CD4-positive, CD25-positive, alpha-beta regulatory T cell (primary cell): Measurements from ENCODE around the gene SERPINI1. TPM values are rescaled to one million over a fixed set of nuclear protein-coding genes. Genes with fewer than 3 reads are reported as not detected.

ENCODE experiments used
- ATAC-seq, 2 donors: fragments of 150-1000 bp; cut with Tn5 transposase; one replicate each; pipeline ENCODE4 v1.10.0; 2021; ENCODE audit warnings: low read depth in 2 of 2, moderate number of reproducible peaks in 2 of 2, moderate library complexity in 1 of 2
- DNase-seq, 3 donors: peaks; one replicate each; pipeline versions ENCODE4 v3.0.0 to v3.0.0-alpha.2; 2012 to 2022; ENCODE audit warnings: mixed read lengths in 1 of 3
- H3K27ac ChIP-seq: one replicate; pipeline ENCODE4 v1.7.0; 2013; ENCODE audit warnings: mild to moderate bottlenecking, low read length; ENCODE audit not compliant: insufficient read depth, poor library complexity, severe bottlenecking
- H3K27me3 ChIP-seq: one replicate; pipeline ENCODE4 v1.7.0; 2013; ENCODE audit warnings: low read length; ENCODE audit not compliant: control insufficient read depth, insufficient read depth
- H3K36me3 ChIP-seq: one replicate; pipeline ENCODE4 v1.7.0; 2013; ENCODE audit warnings: mild to moderate bottlenecking, low read length, moderate library complexity; ENCODE audit not compliant: control insufficient read depth, insufficient read depth
- H3K4me1 ChIP-seq: 2 replicates; pipeline ENCODE4 v1.7.0; 2013; ENCODE audit warnings: mild to moderate bottlenecking, low read length; ENCODE audit not compliant: insufficient read depth, control insufficient read depth, poor library complexity, severe bottlenecking
- H3K4me3 ChIP-seq: one replicate; pipeline ENCODE4 v1.7.0; 2013; ENCODE audit warnings: low read depth, mild to moderate bottlenecking, low read length, moderate library complexity
- H3K9me3 ChIP-seq, 2 experiments: 1 replicate in 1 of 2; 2 replicates in 1 of 2; pipeline ENCODE4 v1.7.0; 2013; ENCODE audit warnings: low read length in 2 of 2, mild to moderate bottlenecking in 1 of 2, moderate library complexity in 1 of 2; ENCODE audit not compliant: control insufficient read depth in 2 of 2
- H3K27ac Mint-ChIP-seq, 3 donors: one replicate each; pipeline ENCODE4 v1.8.0; 2020 to 2022; ENCODE audit warnings: mild to moderate bottlenecking in 3 of 3, mixed read lengths in 3 of 3, moderate library complexity in 2 of 3
- H3K27me3 Mint-ChIP-seq: one replicate; pipeline ENCODE4 v1.8.0; 2022; ENCODE audit warnings: mild to moderate bottlenecking, mixed read lengths
- H3K36me3 Mint-ChIP-seq: one replicate; pipeline ENCODE4 v1.8.0; 2020; ENCODE audit warnings: mixed read lengths
- H3K4me1 Mint-ChIP-seq, 4 donors: one replicate each; pipeline ENCODE4 v1.8.0; 2020 to 2022; ENCODE audit warnings: mixed read lengths in 4 of 4, mild to moderate bottlenecking in 1 of 4
- H3K4me3 Mint-ChIP-seq, 4 donors: one replicate each; pipeline ENCODE4 v1.8.0; 2020 to 2022; ENCODE audit warnings: mild to moderate bottlenecking in 4 of 4, mixed read lengths in 4 of 4, moderate library complexity in 3 of 4
- H3K9me3 Mint-ChIP-seq, 7 donors: one replicate each; pipeline ENCODE4 v1.8.0; 2020 to 2022; ENCODE audit warnings: mixed read lengths in 7 of 7, mild to moderate bottlenecking in 3 of 7, moderate library complexity in 2 of 7
- polyA plus RNA-seq, 4 donors: library from polyadenylated mRNA; unstranded; fragments of 300-500 nt; fragmentation: Illumina TruSeq; gene quantifications; one replicate each; pipeline ENCODE4 v1.2.3, GENCODE V29; 2021
- total RNA-seq: library from RNA; stranded (reverse); gene quantifications from one replicate; pipeline ENCODE4 v1.2.3, GENCODE V29; 2022

Gene SERPINI1
- total and polyA plus RNA-seq, 5 donors from 2014 or later = 2.4 to 17.8 (median 13.2) TPM

DNA sequence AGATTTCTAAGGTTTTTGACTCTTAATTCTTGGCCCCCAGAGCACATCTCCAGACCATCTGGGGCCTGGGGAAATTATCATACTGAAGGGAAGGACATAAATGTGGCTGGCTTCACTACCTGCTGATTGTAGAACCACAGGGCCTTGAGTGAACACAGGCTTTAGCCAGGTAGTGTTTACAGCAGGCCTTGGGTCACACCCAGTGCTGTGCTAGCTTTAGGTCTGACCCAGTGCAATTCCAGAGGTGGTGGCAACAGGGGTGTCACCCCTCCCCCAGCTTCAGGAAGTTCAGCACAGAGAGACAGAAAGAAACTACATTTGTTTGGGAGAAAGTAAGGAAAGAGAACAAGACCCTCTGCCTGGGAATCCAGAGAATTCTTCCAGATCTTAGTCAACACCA is 25.0 kb upstream of the SERPINI1 start:
- H3K36me3 Mint-ChIP-seq = peaks cover 64% of the 10 kb centered on the region
- H3K4me3 Mint-ChIP-seq = no peak overlapping the region
- H3K36me3 ChIP-seq = peaks cover 46% of the 10 kb centered on the region
- H3K27me3 ChIP-seq = no peaks in the 10 kb centered on the region
- no peak overlapping the region for H3K27ac Mint-ChIP-seq
- no peaks in the 10 kb centered on the region for H3K27me3 Mint-ChIP-seq
- DNase-seq (no peak), ATAC-seq (no peak)
- peaks cover 58 to 86% (median 69%) of the 10 kb centered on the region in 4 donors for H3K4me1 Mint-ChIP-seq
- H3K9me3 ChIP-seq = no peaks in the 10 kb centered on the region
- no peaks in the 10 kb centered on the region for H3K4me1 ChIP-seq
- H3K4me3 ChIP-seq = no peak overlapping the region
- no peak overlapping the region for H3K27ac ChIP-seq
- H3K9me3 Mint-ChIP-seq = no peaks in the 10 kb centered on the region

- H3K9me3 ChIP-seq = no peaks in the 10 kb centered on the region
- H3K36me3 Mint-ChIP-seq = peaks cover 67% of the 10 kb centered on the region
- H3K27ac ChIP-seq = no peak overlapping the region
- H3K4me1 ChIP-seq = no peaks in the 10 kb centered on the region
- H3K36me3 ChIP-seq = peaks cover 44% of the 10 kb centered on the region
- H3K4me3 Mint-ChIP-seq = no peak overlapping the region
- no peaks in the 10 kb centered on the region for H3K27me3 Mint-ChIP-seq
- peaks cover 58 to 85% (median 68%) of the 10 kb centered on the region in 4 donors for H3K4me1 Mint-ChIP-seq
- H3K9me3 Mint-ChIP-seq = no peaks in the 10 kb centered on the region
- no peak overlapping the region for H3K27ac Mint-ChIP-seq
- ATAC-seq (no peak), DNase-seq (no peak)
- H3K4me3 ChIP-seq = no peak overlapping the region
- no peaks in the 10 kb centered on the region for H3K27me3 ChIP-seq
These were observed 24.1 kb upstream of the SERPINI1 start for GRCh38 chr3:167711439-167711838.

DNA sequence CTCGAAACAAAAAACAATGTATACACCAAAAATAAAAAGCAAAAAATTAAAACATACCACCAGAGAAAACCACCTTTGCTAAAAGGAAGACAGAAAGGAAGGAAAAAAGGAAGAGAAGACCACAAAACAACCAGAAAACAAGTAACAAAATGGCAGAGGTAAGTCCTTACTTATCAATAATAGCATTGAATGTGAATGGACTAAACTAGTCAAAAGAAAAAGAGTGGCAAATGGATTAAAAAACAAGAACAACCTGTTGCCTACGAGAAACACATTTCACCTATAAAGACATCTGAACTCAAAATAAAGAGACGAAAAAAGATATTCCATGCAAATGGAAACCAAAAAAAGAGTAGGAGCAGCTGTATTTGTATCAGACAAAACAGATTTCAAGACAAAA is 23.1 kb upstream of the SERPINI1 start:
- Mint-ChIP-seq H3K36me3 (peaks cover 68% of the 10 kb centered on the region), H3K27me3 (no peaks in the 10 kb centered on the region), H3K4me1 (peaks cover 52 to 80% (median 64%) of the 10 kb centered on the region in 4 donors), H3K27ac (peak overlapping the region in 1 of 3 donors; percentile 95), H3K9me3 (no peaks in the 10 kb centered on the region), H3K4me3 (no peak overlapping the region)
- H3K4me3 ChIP-seq = no peak overlapping the region
- H3K36me3 ChIP-seq = peaks cover 42% of the 10 kb centered on the region
- DNase-seq (no peak), ATAC-seq (no peak)
- no peaks in the 10 kb centered on the region for H3K27me3 ChIP-seq
- no peaks in the 10 kb centered on the region for H3K4me1 ChIP-seq
- H3K27ac ChIP-seq = no peak overlapping the region
- H3K9me3 ChIP-seq = no peaks in the 10 kb centered on the region

DNA sequence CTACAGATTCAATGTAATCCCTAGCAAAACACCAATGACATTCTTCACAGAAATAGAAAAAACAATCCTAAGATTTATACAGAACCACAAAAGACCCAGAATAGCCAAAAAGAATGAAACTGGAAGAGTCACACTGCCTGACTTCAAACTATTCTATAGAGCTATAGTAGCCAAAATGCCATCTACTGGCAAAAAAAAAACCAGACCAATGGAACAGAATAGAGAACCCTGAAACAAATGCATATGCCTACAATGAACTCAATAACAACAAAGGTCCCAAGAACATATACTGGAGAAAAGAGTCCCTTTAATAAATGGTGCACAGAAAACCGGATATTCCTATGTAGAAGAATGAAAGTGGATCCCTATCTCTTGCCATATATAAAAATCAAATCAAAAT is 20.6 kb upstream of the SERPINI1 start:
- DNase-seq (no peak), ATAC-seq (no peak)
- Mint-ChIP-seq H3K4me3 (peak overlapping the region in 1 of 4 donors; percentile 0), H3K27ac (peak overlapping the region; percentile 2 to 45 (median 19)), H3K4me1 (peaks cover 53 to 77% (median 63%) of the 10 kb centered on the region in 4 donors), H3K9me3 (no peaks in the 10 kb centered on the region), H3K27me3 (no peaks in the 10 kb centered on the region), H3K36me3 (peaks cover 74% of the 10 kb centered on the region)
- Histone ChIP-seq H3K36me3 (peaks cover 49% of the 10 kb centered on the region), H3K27me3 (no peaks in the 10 kb centered on the region), H3K4me3 (no peak overlapping the region), H3K4me1 (no peaks in the 10 kb centered on the region), H3K9me3 (no peaks in the 10 kb centered on the region), H3K27ac (no peak overlapping the region)

DNA sequence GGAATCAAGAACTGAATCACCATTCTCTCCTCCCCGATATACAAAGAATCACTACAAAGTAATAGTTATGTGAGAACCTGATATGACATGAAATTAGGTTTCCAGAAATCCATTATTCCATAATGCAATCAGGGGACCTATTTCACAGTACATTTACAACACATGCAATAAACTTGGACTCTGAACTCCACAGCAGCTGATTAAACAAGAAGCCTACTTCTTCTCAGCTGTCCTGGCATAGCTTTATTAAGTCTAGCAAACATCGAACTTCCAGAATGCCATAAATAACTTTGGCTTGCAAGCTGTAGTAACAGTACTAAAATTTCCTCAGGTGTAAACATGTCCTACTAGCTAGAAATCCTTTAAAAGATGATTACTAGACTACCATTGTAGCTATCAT is 18.6 kb upstream of the SERPINI1 start:
- ATAC-seq = no peak
- H3K27me3 Mint-ChIP-seq = no peaks in the 10 kb centered on the region
- Histone ChIP-seq H3K27me3 (no peaks in the 10 kb centered on the region), H3K27ac (no peak overlapping the region), H3K36me3 (peaks cover 43% of the 10 kb centered on the region), H3K4me3 (no peak overlapping the region), H3K4me1 (peaks cover 9% of the 10 kb centered on the region), H3K9me3 (no peaks in the 10 kb centered on the region)
- H3K9me3 Mint-ChIP-seq = no peaks in the 10 kb centered on the region
- no peak overlapping the region for H3K4me3 Mint-ChIP-seq
- no peak overlapping the region for H3K27ac Mint-ChIP-seq
- H3K36me3 Mint-ChIP-seq = peaks cover 72% of the 10 kb centered on the region
- peaks cover 56 to 75% (median 68%) of the 10 kb centered on the region in 4 donors for H3K4me1 Mint-ChIP-seq
- no peak for DNase-seq

DNA sequence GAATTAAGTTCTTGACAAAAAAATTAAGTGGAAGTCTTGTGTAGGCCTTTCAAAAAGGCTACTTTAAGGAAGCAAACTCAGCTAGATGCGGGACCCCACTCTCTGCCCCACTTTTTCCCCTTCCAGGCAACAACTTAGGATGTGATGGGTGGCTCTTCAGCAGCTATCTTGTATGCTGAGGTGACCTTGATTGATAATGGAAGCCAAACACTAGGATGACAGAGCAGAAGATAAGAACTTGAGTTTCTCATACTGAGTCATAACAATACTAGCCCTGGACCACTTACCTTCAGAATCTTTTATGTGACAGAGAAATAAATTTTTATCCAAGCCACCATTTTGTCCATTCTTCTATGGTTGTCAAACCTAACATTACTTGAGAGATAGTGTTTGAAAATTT is 16.9 kb upstream of the SERPINI1 start:
- H3K36me3 Mint-ChIP-seq = peaks cover 64% of the 10 kb centered on the region
- Histone ChIP-seq H3K27me3 (no peaks in the 10 kb centered on the region), H3K4me1 (peaks cover 9% of the 10 kb centered on the region), H3K36me3 (peaks cover 38% of the 10 kb centered on the region), H3K27ac (no peak overlapping the region), H3K9me3 (no peaks in the 10 kb centered on the region), H3K4me3 (no peak overlapping the region)
- no peak overlapping the region for H3K4me3 Mint-ChIP-seq
- H3K27me3 Mint-ChIP-seq = no peaks in the 10 kb centered on the region
- H3K4me1 Mint-ChIP-seq = peaks cover 56 to 73% (median 64%) of the 10 kb centered on the region in 4 donors
- no peak overlapping the region for H3K27ac Mint-ChIP-seq
- no peaks in the 10 kb centered on the region for H3K9me3 Mint-ChIP-seq
- no peak for ATAC-seq
- DNase-seq = no peak

DNA sequence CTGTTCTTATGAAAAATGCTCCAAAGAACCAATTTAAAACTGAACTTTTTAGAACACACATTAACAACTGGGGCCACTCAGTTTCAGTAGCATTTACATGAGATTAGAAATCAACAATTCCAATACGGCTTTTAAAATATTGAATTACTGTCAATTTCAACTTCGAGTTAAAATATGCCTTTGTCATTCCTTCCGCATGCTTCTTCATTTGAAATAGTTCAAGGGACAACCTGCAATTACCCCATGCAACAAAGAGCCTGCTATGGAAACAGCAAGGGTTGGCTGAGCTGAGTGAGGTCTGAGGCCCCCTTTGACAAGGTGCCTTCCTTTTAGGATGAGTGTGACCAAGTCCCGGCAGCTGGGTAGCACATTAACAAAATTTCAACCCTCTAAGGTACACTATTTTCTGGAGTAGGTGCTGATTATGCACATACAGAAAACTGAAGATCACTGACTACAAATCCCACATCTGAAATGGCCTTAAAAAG is 12.5 kb upstream of the SERPINI1 start:
- peaks cover 58 to 73% (median 68%) of the 10 kb centered on the region in 4 donors for H3K4me1 Mint-ChIP-seq
- H3K27ac ChIP-seq = no peak overlapping the region
- peaks cover 34% of the 10 kb centered on the region for H3K4me1 ChIP-seq
- H3K36me3 ChIP-seq = peaks cover 32% of the 10 kb centered on the region
- no peaks in the 10 kb centered on the region for H3K9me3 Mint-ChIP-seq
- peak overlapping the region in 1 of 3 donors; percentile 77 for H3K27ac Mint-ChIP-seq
- no peak overlapping the region for H3K4me3 ChIP-seq
- no peak for DNase-seq
- no peaks in the 10 kb centered on the region for H3K9me3 ChIP-seq
- peak overlapping the region in 1 of 4 donors; percentile 21 for H3K4me3 Mint-ChIP-seq
- no peaks in the 10 kb centered on the region for H3K27me3 Mint-ChIP-seq
- peaks cover 39% of the 10 kb centered on the region for H3K36me3 Mint-ChIP-seq
- H3K27me3 ChIP-seq = no peaks in the 10 kb centered on the region
- no peak for ATAC-seq

- ATAC-seq (no peak), DNase-seq (no peak)
- no peak overlapping the region for H3K4me3 Mint-ChIP-seq
- peaks cover 61 to 80% (median 71%) of the 10 kb centered on the region in 4 donors for H3K4me1 Mint-ChIP-seq
- Histone ChIP-seq H3K9me3 (no peaks in the 10 kb centered on the region), H3K36me3 (peaks cover 24% of the 10 kb centered on the region), H3K4me1 (peaks cover 41% of the 10 kb centered on the region), H3K4me3 (no peak overlapping the region), H3K27me3 (no peaks in the 10 kb centered on the region), H3K27ac (no peak overlapping the region)
- H3K36me3 Mint-ChIP-seq = peaks cover 31% of the 10 kb centered on the region
- no peaks in the 10 kb centered on the region for H3K9me3 Mint-ChIP-seq
- no peaks in the 10 kb centered on the region for H3K27me3 Mint-ChIP-seq
- peak overlapping the region in 2 of 3 donors; percentile 32 to 77 for H3K27ac Mint-ChIP-seq
These were observed 11.6 kb upstream of the SERPINI1 start for GRCh38 chr3:167723872-167724271.
